ENCODE results near the gene PTGFRN.
"Not testable (repeated sequence)": the region's sequence is repeated elsewhere in the genome, so short reads cannot be mapped to it uniquely, and the experiment has no call there.

The PTGFRN gene

GRCh38 chr1:116909512-116910378 lies at the start of gene PTGFRN:
Gene PTGFRN, plus strand, starts transcription at chr1:116909916. Its CDS starts 288 bp downstream, at chr1:116910204.
- in situ Hi-C loops (cut with MboI; ENCODE audit: low sequenced_read_pairs): no loop called here

GRCh38 chr1:116860167-116860566 lies 49.5 kb upstream of the PTGFRN start:
- in situ Hi-C loops (cut with MboI; ENCODE audit: low sequenced_read_pairs): not testable (repeated sequence)

GRCh38 chr1:116861137-116861536 lies 48.6 kb upstream of the PTGFRN start:
- in situ Hi-C loops (cut with MboI; ENCODE audit: low sequenced_read_pairs): no loop called here

- in situ Hi-C loops (cut with MboI; ENCODE audit: low sequenced_read_pairs): not testable (repeated sequence)
These were observed 46.7 kb upstream of the PTGFRN start for GRCh38 chr1:116863031-116863430.

- in situ Hi-C loops (cut with MboI; ENCODE audit: low sequenced_read_pairs): not testable (repeated sequence)
These were observed 43.2 kb upstream of the PTGFRN start for GRCh38 chr1:116866478-116866877.

GRCh38 chr1:116868385-116868784 lies 41.3 kb upstream of the PTGFRN start:
- in situ Hi-C loops (cut with MboI; ENCODE audit: low sequenced_read_pairs): no loop called here

GRCh38 chr1:116869611-116870010 lies 40.1 kb upstream of the PTGFRN start:
- in situ Hi-C loops (cut with MboI; ENCODE audit: low sequenced_read_pairs): no loop called here

- in situ Hi-C loops (cut with MboI; ENCODE audit: low sequenced_read_pairs): no loop called here
These were observed 39.4 kb upstream of the PTGFRN start for GRCh38 chr1:116870300-116870699.

GRCh38 chr1:116871779-116872146 lies 38.0 kb upstream of the PTGFRN start:
- in situ Hi-C loops (cut with MboI; ENCODE audit: low sequenced_read_pairs): no loop called here

GRCh38 chr1:116873680-116874271 lies 35.9 kb upstream of the PTGFRN start:
- in situ Hi-C loops (cut with MboI; ENCODE audit: low sequenced_read_pairs): no loop called here

- in situ Hi-C loops (cut with MboI; ENCODE audit: low sequenced_read_pairs): no loop called here
These were observed 34.9 kb upstream of the PTGFRN start for GRCh38 chr1:116874733-116875249.

- in situ Hi-C loops (cut with MboI; ENCODE audit: low sequenced_read_pairs): no loop called here
These were observed 34.3 kb upstream of the PTGFRN start for GRCh38 chr1:116875391-116875790.

- in situ Hi-C loops (cut with MboI; ENCODE audit: low sequenced_read_pairs): not testable (repeated sequence)
These were observed 33.8 kb upstream of the PTGFRN start for GRCh38 chr1:116875946-116876345.

GRCh38 chr1:116877141-116877818 lies 32.4 kb upstream of the PTGFRN start:
- in situ Hi-C loops (cut with MboI; ENCODE audit: low sequenced_read_pairs): no loop called here

- in situ Hi-C loops (cut with MboI; ENCODE audit: low sequenced_read_pairs): no loop called here
These were observed 30.8 kb upstream of the PTGFRN start for GRCh38 chr1:116878804-116879477.

GRCh38 chr1:116879478-116880133 lies 30.1 kb upstream of the PTGFRN start:
- in situ Hi-C loops (cut with MboI; ENCODE audit: low sequenced_read_pairs): no loop called here

GRCh38 chr1:116880917-116881316 lies 28.8 kb upstream of the PTGFRN start:
- in situ Hi-C loops (cut with MboI; ENCODE audit: low sequenced_read_pairs): no loop called here

- in situ Hi-C loops (cut with MboI; ENCODE audit: low sequenced_read_pairs): no loop called here
These were observed 27.7 kb upstream of the PTGFRN start for GRCh38 chr1:116881879-116882520.

- in situ Hi-C loops (cut with MboI; ENCODE audit: low sequenced_read_pairs): no loop called here
These were observed 26.9 kb upstream of the PTGFRN start for GRCh38 chr1:116882866-116883265.

- in situ Hi-C loops (cut with MboI; ENCODE audit: low sequenced_read_pairs): no loop called here
These were observed 23.3 kb upstream of the PTGFRN start for GRCh38 chr1:116886291-116886878.
